GM23338 (cell line): Measurements from ENCODE around the gene ZNF878. TPM values are rescaled to one million over a fixed set of nuclear protein-coding genes. Genes with fewer than 3 reads are reported as not detected.

Experiments used
- ATAC-seq: fragments of 200-7000 bp; cut with Tn5 transposase; 3 replicates; pipeline ENCODE4 v1.9.1; 2020
- DNase-seq: peaks from one replicate; pipeline ENCODE4 v3.0.0-alpha.2; 2015; ENCODE audit warnings: low spot score
- H2AFZ ChIP-seq: fragments of 200-600 bp; sonication (generic); 2 replicates; pipeline ENCODE4 v1.8.0; 2016; ENCODE audit warnings: antibody characterized with exemption, mild to moderate bottlenecking, moderate library complexity
- H3F3A ChIP-seq: fragments of 200-600 bp; sonication (generic); replicated peaks from 2 replicates; pipeline ENCODE4 v1.8.0; 2017; ENCODE audit warnings: antibody characterized with exemption, mixed run types, low read depth
- H3K27ac ChIP-seq: fragments of 200-600 bp; sonication (generic); 2 replicates; pipeline ENCODE4 v1.6.1; 2016; ENCODE audit warnings: low read depth
- H3K27me3 ChIP-seq: fragments of 200-600 bp; sonication (generic); 2 replicates; pipeline ENCODE4 v1.8.0; 2016; ENCODE audit warnings: mild to moderate bottlenecking, mixed run types, moderate library complexity; ENCODE audit not compliant: insufficient read depth
- H3K36me3 ChIP-seq: fragments of 200-600 bp; sonication (generic); 2 replicates; pipeline ENCODE4 v1.8.0; 2016; ENCODE audit warnings: mild to moderate bottlenecking; ENCODE audit not compliant: insufficient read depth
- H3K4me1 ChIP-seq: fragments of 200-600 bp; sonication (generic); 2 replicates; pipeline ENCODE4 v1.8.0; 2016; ENCODE audit warnings: mild to moderate bottlenecking, moderate library complexity; ENCODE audit not compliant: insufficient read depth
- H3K4me2 ChIP-seq: fragments of 200-600 bp; sonication (generic); 2 replicates; pipeline ENCODE4 v1.7.1; 2017; ENCODE audit warnings: mixed run types
- H3K4me3 ChIP-seq: fragments of 200-600 bp; sonication (generic); 2 replicates; pipeline ENCODE4 v1.6.1; 2016; ENCODE audit warnings: mixed run types
- H3K79me2 ChIP-seq: fragments of 200-600 bp; sonication (generic); replicated peaks from 2 replicates; pipeline ENCODE4 v1.8.0; 2017; ENCODE audit warnings: mild to moderate bottlenecking; ENCODE audit not compliant: insufficient read depth
- H3K9me2 ChIP-seq: fragments of 200-600 bp; sonication (generic); 2 replicates; pipeline ENCODE4 v1.8.0; 2017; ENCODE audit not compliant: insufficient read depth
- H4K20me1 ChIP-seq: fragments of 200-600 bp; sonication (generic); replicated peaks from 2 replicates; pipeline ENCODE4 v1.8.0; 2017; ENCODE audit warnings: mild to moderate bottlenecking; ENCODE audit not compliant: insufficient read depth
- H3K27ac Mint-ChIP-seq: 2 replicates; pipeline ENCODE4 v1.8.0; 2020; ENCODE audit warnings: inconsistent platforms, mild to moderate bottlenecking, moderate library complexity, mixed read lengths
- H3K27me3 Mint-ChIP-seq: 3 replicates; pipeline ENCODE4 v1.8.0; 2022; ENCODE audit warnings: low read depth, mild to moderate bottlenecking, moderate library complexity, mixed read lengths, inconsistent platforms; ENCODE audit not compliant: insufficient read depth, poor library complexity
- H3K36me3 Mint-ChIP-seq: 3 replicates; pipeline ENCODE4 v1.8.0; 2021; ENCODE audit warnings: low read depth, mild to moderate bottlenecking, inconsistent platforms, moderate library complexity, mixed read lengths
- H3K4me1 Mint-ChIP-seq: 3 replicates; pipeline ENCODE4 v1.8.0; 2020; ENCODE audit warnings: mild to moderate bottlenecking, inconsistent platforms, mixed read lengths
- H3K4me3 Mint-ChIP-seq: 3 replicates; pipeline ENCODE4 v1.8.0; 2021; ENCODE audit warnings: moderate library complexity, mild to moderate bottlenecking, inconsistent platforms, mixed read lengths
- H3K9me3 Mint-ChIP-seq: 3 replicates; pipeline ENCODE4 v1.8.0; 2020; ENCODE audit warnings: moderate library complexity, mild to moderate bottlenecking, inconsistent platforms, mixed read lengths
- CREB1 ChIP-seq: fragments of 250-450 bp; sonication (Bioruptor Pico); IDR thresholded peaks from 2 replicates; pipeline ENCODE4 v1.5.0; 2020; ENCODE audit warnings: low read depth, mild to moderate bottlenecking, moderate library complexity
- ETS1 ChIP-seq: IDR thresholded peaks from 2 replicates; pipeline ENCODE4 v1.6.1; 2016; ENCODE audit warnings: antibody characterized with exemption
- EZH2 ChIP-seq: fragments of 200-600 bp; sonication (generic); IDR thresholded peaks from one replicate; pipeline ENCODE4 v1.8.0; 2017; ENCODE audit warnings: antibody characterized with exemption, mild to moderate bottlenecking, low read depth; ENCODE audit not compliant: unreplicated experiment
- EZH2phosphoT487 ChIP-seq: fragments of 200-600 bp; sonication (generic); IDR thresholded peaks from one replicate; pipeline ENCODE4 v1.8.1; 2018; ENCODE audit warnings: antibody characterized with exemption; ENCODE audit not compliant: unreplicated experiment
- JUNB ChIP-seq: IDR thresholded peaks from one replicate; pipeline ENCODE4 v1.6.1; 2016; ENCODE audit warnings: antibody characterized with exemption; ENCODE audit not compliant: unreplicated experiment
- NANOG ChIP-seq: IDR thresholded peaks from 2 replicates; pipeline ENCODE4 v1.6.1; 2016; ENCODE audit warnings: antibody characterized with exemption, borderline replicate concordance
- POLR2AphosphoS5 ChIP-seq: IDR thresholded peaks from 2 replicates; pipeline ENCODE4 v1.6.1; 2016; ENCODE audit warnings: antibody characterized with exemption, low read depth
- STAT1 ChIP-seq: IDR thresholded peaks from one replicate; pipeline ENCODE4 v1.6.1; 2016; ENCODE audit warnings: antibody characterized with exemption; ENCODE audit not compliant: unreplicated experiment
- ZNF114 ChIP-seq: fragments of 250-450 bp; sonication (Bioruptor Pico); IDR thresholded peaks from 2 replicates; pipeline ENCODE4 v1.5.0; 2020; ENCODE audit warnings: mild to moderate bottlenecking, moderate library complexity
- ZNF331 ChIP-seq: fragments of 250-450 bp; sonication (Bioruptor Pico); IDR thresholded peaks from 2 replicates; pipeline ENCODE4 v1.5.0; 2020; ENCODE audit warnings: low read depth, mild to moderate bottlenecking, moderate library complexity
- polyA plus RNA-seq: library from polyadenylated mRNA; unstranded; fragments of >200 nt; fragmentation: Nextera tagmentation; extraction: Ambion mirVana; gene quantifications from 2 replicates; pipeline ENCODE4 v1.2.1, GENCODE V29; 2016
- total RNA-seq: library from RNA; depleted of rRNA; stranded (reverse); fragments of >200 nt; shearing (Covaris generic); gene quantifications from 2 replicates; pipeline ENCODE4 v1.2.3, GENCODE V29; 2014
- TF ChIP-seq, protein P1 (sequence below): IDR thresholded peaks from one replicate; pipeline ENCODE4 v1.6.1; 2018; ENCODE audit warnings: antibody characterized with exemption; ENCODE audit not compliant: unreplicated experiment
- TF ChIP-seq, protein P2 (sequence below): fragments of 250-450 bp; sonication (Bioruptor Pico); IDR thresholded peaks from 2 replicates; pipeline ENCODE4 v1.5.0; 2020; ENCODE audit warnings: mild to moderate bottlenecking, moderate library complexity
- TF ChIP-seq, protein P3 (sequence below), 2 experiments: fragments of 200-600 bp in 1 of 2; sonication (generic) in 1 of 2; conservative IDR thresholded peaks; 2 replicates each; pipeline versions ENCODE4 v1.5.1 to v1.6.1; 2016 to 2017; ENCODE audit warnings: antibody characterized with exemption in 2 of 2, low read depth in 2 of 2, mild to moderate bottlenecking in 2 of 2, moderate library complexity in 1 of 2

ZNF878 gene
- total and polyA plus RNA-seq, 2 experiments from 2014 or later = 8.7 to 16.4 TPM

- Mint-ChIP-seq H3K4me3 (no peak overlapping the region), H3K36me3 (peaks cover 34% of the 10 kb centered on the region), H3K27ac (no peak overlapping the region), H3K9me3 (peaks cover 93% of the 10 kb centered on the region), H3K27me3 (no peaks in the 10 kb centered on the region), H3K4me1 (no peaks in the 10 kb centered on the region)
- Histone ChIP-seq H3K27ac (no peak overlapping the region), H2AFZ (no peak overlapping the region), H3K27me3 (no peaks in the 10 kb centered on the region), H4K20me1 (no peaks in the 10 kb centered on the region), H3K4me1 (no peaks in the 10 kb centered on the region), H3K36me3 (peaks cover 74% of the 10 kb centered on the region), H3F3A (no peaks in the 10 kb centered on the region), H3K9me2 (no peaks in the 10 kb centered on the region), H3K4me3 (no peak overlapping the region; the same call in 1 of the 2 replicates), H3K4me2 (no peak overlapping the region), H3K79me2 (0 out of 2 replicates have a peak, but pooled peaks cover 4% of the 10 kb centered on the region)
- ATAC-seq (no peak), DNase-seq (no peak)
- no peak for TF ChIP-seq ETS1
- no peak for TF ChIP-seq JUNB
- TF ChIP-seq NANOG = no peak
- no peak for TF ChIP-seq ZNF114 (CRISPR knock-in tag)
- TF ChIP-seq, protein P1, sequence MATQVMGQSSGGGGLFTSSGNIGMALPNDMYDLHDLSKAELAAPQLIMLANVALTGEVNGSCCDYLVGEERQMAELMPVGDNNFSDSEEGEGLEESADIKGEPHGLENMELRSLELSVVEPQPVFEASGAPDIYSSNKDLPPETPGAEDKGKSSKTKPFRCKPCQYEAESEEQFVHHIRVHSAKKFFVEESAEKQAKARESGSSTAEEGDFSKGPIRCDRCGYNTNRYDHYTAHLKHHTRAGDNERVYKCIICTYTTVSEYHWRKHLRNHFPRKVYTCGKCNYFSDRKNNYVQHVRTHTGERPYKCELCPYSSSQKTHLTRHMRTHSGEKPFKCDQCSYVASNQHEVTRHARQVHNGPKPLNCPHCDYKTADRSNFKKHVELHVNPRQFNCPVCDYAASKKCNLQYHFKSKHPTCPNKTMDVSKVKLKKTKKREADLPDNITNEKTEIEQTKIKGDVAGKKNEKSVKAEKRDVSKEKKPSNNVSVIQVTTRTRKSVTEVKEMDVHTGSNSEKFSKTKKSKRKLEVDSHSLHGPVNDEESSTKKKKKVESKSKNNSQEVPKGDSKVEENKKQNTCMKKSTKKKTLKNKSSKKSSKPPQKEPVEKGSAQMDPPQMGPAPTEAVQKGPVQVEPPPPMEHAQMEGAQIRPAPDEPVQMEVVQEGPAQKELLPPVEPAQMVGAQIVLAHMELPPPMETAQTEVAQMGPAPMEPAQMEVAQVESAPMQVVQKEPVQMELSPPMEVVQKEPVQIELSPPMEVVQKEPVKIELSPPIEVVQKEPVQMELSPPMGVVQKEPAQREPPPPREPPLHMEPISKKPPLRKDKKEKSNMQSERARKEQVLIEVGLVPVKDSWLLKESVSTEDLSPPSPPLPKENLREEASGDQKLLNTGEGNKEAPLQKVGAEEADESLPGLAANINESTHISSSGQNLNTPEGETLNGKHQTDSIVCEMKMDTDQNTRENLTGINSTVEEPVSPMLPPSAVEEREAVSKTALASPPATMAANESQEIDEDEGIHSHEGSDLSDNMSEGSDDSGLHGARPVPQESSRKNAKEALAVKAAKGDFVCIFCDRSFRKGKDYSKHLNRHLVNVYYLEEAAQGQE = no peak
- no peak for TF ChIP-seq ZNF331 (CRISPR knock-in tag)
- TF ChIP-seq POLR2AphosphoS5 = no peak
- TF ChIP-seq, protein P2, sequence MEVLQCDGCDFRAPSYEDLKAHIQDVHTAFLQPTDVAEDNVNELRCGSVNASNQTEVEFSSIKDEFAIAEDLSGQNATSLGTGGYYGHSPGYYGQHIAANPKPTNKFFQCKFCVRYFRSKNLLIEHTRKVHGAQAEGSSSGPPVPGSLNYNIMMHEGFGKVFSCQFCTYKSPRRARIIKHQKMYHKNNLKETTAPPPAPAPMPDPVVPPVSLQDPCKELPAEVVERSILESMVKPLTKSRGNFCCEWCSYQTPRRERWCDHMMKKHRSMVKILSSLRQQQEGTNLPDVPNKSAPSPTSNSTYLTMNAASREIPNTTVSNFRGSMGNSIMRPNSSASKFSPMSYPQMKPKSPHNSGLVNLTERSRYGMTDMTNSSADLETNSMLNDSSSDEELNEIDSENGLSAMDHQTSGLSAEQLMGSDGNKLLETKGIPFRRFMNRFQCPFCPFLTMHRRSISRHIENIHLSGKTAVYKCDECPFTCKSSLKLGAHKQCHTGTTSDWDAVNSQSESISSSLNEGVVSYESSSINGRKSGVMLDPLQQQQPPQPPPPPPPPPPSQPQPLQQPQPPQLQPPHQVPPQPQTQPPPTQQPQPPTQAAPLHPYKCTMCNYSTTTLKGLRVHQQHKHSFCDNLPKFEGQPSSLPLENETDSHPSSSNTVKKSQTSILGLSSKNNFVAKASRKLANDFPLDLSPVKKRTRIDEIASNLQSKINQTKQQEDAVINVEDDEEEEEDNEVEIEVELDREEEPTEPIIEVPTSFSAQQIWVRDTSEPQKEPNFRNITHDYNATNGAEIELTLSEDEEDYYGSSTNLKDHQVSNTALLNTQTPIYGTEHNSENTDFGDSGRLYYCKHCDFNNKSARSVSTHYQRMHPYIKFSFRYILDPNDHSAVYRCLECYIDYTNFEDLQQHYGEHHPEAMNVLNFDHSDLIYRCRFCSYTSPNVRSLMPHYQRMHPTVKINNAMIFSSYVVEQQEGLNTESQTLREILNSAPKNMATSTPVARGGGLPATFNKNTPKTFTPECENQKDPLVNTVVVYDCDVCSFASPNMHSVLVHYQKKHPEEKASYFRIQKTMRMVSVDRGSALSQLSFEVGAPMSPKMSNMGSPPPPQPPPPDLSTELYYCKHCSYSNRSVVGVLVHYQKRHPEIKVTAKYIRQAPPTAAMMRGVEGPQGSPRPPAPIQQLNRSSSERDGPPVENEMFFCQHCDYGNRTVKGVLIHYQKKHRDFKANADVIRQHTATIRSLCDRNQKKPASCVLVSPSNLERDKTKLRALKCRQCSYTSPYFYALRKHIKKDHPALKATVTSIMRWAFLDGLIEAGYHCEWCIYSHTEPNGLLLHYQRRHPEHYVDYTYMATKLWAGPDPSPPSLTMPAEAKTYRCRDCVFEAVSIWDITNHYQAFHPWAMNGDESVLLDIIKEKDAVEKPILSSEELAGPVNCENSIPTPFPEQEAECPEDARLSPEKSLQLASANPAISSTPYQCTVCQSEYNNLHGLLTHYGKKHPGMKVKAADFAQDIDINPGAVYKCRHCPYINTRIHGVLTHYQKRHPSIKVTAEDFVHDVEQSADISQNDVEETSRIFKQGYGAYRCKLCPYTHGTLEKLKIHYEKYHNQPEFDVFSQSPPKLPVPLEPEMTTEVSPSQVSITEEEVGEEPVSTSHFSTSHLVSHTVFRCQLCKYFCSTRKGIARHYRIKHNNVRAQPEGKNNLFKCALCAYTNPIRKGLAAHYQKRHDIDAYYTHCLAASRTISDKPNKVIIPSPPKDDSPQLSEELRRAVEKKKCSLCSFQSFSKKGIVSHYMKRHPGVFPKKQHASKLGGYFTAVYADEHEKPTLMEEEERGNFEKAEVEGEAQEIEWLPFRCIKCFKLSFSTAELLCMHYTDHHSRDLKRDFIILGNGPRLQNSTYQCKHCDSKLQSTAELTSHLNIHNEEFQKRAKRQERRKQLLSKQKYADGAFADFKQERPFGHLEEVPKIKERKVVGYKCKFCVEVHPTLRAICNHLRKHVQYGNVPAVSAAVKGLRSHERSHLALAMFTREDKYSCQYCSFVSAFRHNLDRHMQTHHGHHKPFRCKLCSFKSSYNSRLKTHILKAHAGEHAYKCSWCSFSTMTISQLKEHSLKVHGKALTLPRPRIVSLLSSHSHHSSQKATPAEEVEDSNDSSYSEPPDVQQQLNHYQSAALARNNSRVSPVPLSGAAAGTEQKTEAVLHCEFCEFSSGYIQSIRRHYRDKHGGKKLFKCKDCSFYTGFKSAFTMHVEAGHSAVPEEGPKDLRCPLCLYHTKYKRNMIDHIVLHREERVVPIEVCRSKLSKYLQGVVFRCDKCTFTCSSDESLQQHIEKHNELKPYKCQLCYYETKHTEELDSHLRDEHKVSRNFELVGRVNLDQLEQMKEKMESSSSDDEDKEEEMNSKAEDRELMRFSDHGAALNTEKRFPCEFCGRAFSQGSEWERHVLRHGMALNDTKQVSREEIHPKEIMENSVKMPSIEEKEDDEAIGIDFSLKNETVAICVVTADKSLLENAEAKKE (CRISPR knock-in tag) = no peak
- TF ChIP-seq EZH2 = no peak
- TF ChIP-seq CREB1 (CRISPR knock-in tag) = no peak
- TF ChIP-seq STAT1 = no peak
- TF ChIP-seq, protein P3, sequence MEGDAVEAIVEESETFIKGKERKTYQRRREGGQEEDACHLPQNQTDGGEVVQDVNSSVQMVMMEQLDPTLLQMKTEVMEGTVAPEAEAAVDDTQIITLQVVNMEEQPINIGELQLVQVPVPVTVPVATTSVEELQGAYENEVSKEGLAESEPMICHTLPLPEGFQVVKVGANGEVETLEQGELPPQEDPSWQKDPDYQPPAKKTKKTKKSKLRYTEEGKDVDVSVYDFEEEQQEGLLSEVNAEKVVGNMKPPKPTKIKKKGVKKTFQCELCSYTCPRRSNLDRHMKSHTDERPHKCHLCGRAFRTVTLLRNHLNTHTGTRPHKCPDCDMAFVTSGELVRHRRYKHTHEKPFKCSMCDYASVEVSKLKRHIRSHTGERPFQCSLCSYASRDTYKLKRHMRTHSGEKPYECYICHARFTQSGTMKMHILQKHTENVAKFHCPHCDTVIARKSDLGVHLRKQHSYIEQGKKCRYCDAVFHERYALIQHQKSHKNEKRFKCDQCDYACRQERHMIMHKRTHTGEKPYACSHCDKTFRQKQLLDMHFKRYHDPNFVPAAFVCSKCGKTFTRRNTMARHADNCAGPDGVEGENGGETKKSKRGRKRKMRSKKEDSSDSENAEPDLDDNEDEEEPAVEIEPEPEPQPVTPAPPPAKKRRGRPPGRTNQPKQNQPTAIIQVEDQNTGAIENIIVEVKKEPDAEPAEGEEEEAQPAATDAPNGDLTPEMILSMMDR (conservative IDR thresholded peaks at IDR 0.05; ENCODE audit: low read depth in 2 of 2) = no peak
- TF ChIP-seq EZH2phosphoT487 = no peak
These were observed 22.9 kb upstream of the ZNF878 start for GRCh38 chr19:12075538-12076139.
